Coronary artery (tissue), 2 donors: ENCODE data around the gene UQCRFS1.
"Not testable (repeated sequence)": the region's sequence is repeated elsewhere in the genome, so short reads cannot be mapped to it uniquely, and the experiment has no call there.

ENCODE experiments used
- DNase-seq: peaks from one replicate; pipeline ENCODE4 v3.0.0-alpha.2; 2017; ENCODE audit warnings: low spot score
- H3K27ac ChIP-seq, 2 donors: fragments of 200-600 bp; sonication (generic); one replicate each; pipeline ENCODE4 v1.5.1; 2016 to 2019
- H3K4me3 ChIP-seq: fragments of 200-600 bp; sonication (generic); 2 replicates; pipeline ENCODE4 v1.5.1; 2016; ENCODE audit warnings: mild to moderate bottlenecking, moderate library complexity
- CTCF ChIP-seq: fragments of 200-600 bp; sonication (generic); IDR thresholded peaks from one replicate; pipeline ENCODE4 v1.5.1; 2019; ENCODE audit warnings: antibody characterized with exemption

The UQCRFS1 gene

GRCh38 chr19:29215322-29215845 is 2.4 kb upstream of the UQCRFS1 start:
- DNase-seq, result no peak
- no peak overlapping the region for H3K27ac ChIP-seq
- TF ChIP-seq CTCF, result no peak
- no peak overlapping the region for H3K4me3 ChIP-seq

- no peak for TF ChIP-seq CTCF
- DNase-seq, result no peak
- no peak overlapping the region for H3K27ac ChIP-seq
- H3K4me3 ChIP-seq, result no peak overlapping the region
Observed at GRCh38 chr19:29214411-29214810, 1.5 kb upstream of the UQCRFS1 start.

- no peak for DNase-seq
- peak overlapping the region; percentile 88 to 93 for H3K27ac ChIP-seq
- peak overlapping the region; percentile 86 for H3K4me3 ChIP-seq
- no peak for TF ChIP-seq CTCF
Observed at GRCh38 chr19:29212356-29212647, 649 bp downstream of the UQCRFS1 start.

GRCh38 chr19:29211562-29212355 is 1.2 kb downstream of the UQCRFS1 start:
- DNase-seq, result no peak
- H3K27ac ChIP-seq, result peak overlapping the region; percentile 88 to 93
- no peak for TF ChIP-seq CTCF
- H3K4me3 ChIP-seq, result peak overlapping the region; percentile 86

- not testable (repeated sequence) for DNase-seq, H3K27ac ChIP-seq
- peak overlapping the region; percentile 86 for H3K4me3 ChIP-seq
Observed at GRCh38 chr19:29211041-29211440, 1.9 kb downstream of the UQCRFS1 start.

- not testable (repeated sequence) for H3K27ac ChIP-seq, H3K4me3 ChIP-seq, DNase-seq
Observed at GRCh38 chr19:29210502-29210901, 2.4 kb downstream of the UQCRFS1 start.

GRCh38 chr19:29207403-29208187 is 5.4 kb downstream of the UQCRFS1 start:
- H3K4me3 ChIP-seq, DNase-seq, H3K27ac ChIP-seq: not testable (repeated sequence)

- Histone ChIP-seq H3K4me3 (no peak overlapping the region), H3K27ac (no peak overlapping the region)
- DNase-seq, result no peak
- TF ChIP-seq CTCF, result no peak
Observed at GRCh38 chr19:29206453-29206852, 6.5 kb downstream of the UQCRFS1 start.
